Erythroblast (primary cell): ENCODE results near the gene NSF.
"Not testable (repeated sequence)": the region's sequence is repeated elsewhere in the genome, so short reads cannot be mapped to it uniquely, and the experiment has no call there.

ENCODE experiments used
- DNase-seq, 2 experiments: peaks; one replicate each; lab custom pipeline; 2025; lab: John Stamatoyannopoulos, UW

The NSF gene

DNA sequence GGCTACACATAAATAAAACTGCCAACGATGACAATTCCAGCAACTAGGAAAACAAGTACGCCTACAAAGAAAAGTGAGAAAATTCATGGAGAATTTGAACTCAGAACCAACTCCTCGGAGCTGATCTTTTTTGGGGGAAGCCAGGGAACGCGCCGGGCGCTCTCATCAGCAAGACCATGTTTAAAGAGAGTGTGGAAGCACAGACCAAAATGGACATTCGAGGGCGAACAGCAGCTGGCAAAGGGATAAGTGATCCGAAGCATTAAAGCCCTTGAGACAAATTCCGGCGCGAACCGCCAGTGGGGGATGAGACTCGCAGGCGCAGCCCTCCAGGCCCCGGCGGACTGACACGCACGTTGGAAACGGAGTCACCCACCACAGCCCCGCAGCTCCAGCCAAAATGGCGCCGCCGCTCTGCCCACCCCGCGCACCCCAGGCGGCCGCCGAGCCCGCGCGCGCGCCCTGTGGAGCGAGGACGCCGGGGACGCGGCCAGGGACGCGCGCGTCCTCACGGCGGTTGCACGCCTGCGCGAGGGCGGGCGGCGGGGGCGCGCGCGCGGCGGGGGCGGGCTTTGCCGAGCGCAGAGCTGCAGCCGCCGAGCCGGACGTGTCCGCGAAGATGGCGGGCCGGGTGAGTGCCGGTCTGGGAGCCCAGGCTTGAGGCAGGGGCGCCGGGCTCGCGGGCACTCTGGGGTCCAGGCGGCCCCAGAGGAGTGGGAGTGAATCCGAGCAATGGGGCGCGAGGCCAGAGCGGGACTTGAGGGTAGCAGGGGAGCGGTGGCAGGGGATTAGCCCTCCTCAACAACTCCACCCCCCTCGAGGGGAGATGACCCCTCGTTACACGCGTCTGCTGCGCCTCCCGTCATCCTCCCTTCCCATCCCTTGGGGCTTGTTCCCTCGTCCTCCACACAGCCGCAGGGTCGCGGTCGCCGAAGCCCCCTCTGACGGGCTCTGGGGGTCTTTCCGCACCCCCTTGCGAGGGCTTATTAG is at the start of gene NSF:
NSF (plus strand) TSS at position 513 of the 990 bp plus-strand sequence; CDS start at position 620, 107 bp downstream.
- DNase-seq, result not testable (repeated sequence)

- DNase-seq, result not testable (repeated sequence)
These were observed 41.9 kb upstream of the NSF start for GRCh38 chr17:46548607-46549006.

- not testable (repeated sequence) for DNase-seq
These were observed 31.3 kb upstream of the NSF start for GRCh38 chr17:46559155-46559554.

DNA sequence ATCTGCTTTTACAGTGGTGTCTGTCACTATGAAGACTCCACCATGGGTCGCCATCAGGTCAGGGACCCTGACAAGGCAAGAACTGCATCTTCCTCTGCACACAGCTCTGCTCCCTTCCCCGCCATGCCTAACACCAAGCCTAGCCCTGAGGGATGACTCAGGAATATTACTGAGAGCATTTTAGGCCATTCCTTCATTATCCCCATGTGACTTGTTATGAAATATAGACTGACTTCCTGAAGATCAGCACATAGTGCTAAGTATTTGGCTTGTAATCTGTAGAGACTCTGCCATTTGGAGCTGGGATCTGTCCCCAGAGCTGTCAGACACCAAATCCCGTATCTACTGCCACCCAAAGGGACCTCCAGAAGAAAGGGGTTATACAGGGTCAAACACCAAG is 30.4 kb upstream of the NSF start:
- not testable (repeated sequence) for DNase-seq

DNA sequence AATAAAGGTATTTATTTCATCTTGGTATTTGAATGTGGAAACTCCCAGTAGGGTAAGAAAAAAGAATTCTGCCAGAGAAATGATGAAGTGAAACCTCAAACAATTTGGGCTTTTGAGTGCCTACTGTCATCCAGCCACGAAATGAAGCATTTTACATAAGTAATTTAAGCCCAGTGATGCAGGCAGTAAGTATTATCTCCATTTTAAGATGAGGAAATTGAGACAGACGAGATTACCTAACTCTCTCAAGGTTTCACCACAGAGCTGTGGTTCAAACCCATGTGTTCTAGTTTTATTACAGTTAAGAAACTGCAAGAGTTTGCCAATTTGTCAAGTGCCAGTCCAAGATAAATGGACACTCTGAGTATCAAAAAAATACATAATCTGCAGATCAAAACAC is 24.2 kb upstream of the NSF start:
- not testable (repeated sequence) for DNase-seq

DNA sequence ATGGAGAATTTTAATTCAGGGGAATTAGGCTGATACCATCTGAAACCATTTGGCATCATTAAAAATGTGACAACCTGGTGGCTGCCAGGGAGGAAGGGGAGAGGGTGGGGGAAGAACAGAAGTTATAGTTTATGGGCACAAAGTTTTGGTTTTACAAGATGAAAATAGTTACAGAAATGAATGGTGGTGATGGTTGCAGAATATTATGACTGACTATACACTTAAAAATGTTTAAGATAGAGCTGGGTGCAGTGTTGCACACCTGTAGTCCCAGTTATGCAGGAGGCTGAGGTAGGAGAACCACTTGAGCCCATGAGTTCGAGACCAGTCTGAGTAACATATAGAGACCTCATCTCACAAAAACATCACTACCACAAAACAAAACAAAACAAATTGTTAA is 23.5 kb upstream of the NSF start:
- not testable (repeated sequence) for DNase-seq

DNA sequence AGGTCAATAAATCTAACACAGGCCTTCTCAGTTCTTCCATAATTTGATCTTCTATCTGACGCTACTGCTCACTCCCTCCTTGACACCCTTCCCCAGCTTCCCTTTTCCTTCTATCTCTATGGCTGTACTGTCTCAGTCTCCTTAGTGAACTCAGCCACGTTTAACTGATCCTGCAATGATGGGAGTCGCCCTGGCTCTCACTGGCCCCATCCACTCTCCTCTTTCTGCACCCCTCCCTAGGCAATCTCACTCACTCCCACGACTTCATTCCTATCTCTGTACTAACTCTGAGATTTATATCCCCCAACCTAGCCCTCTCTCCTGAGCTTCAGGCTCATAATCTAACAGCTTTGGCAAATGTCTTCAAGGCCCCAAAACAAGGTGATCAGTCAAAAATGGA is 18.7 kb upstream of the NSF start:
- DNase-seq, result not testable (repeated sequence)

- not testable (repeated sequence) for DNase-seq
These were observed 11.1 kb upstream of the NSF start, which contains the start of gene ARL17A for GRCh38 chr17:46579083-46580075. Gene ARL17A (minus strand): TSS chr17:46579691. CDS start chr17:46576322, 3,369 bp downstream.

DNA sequence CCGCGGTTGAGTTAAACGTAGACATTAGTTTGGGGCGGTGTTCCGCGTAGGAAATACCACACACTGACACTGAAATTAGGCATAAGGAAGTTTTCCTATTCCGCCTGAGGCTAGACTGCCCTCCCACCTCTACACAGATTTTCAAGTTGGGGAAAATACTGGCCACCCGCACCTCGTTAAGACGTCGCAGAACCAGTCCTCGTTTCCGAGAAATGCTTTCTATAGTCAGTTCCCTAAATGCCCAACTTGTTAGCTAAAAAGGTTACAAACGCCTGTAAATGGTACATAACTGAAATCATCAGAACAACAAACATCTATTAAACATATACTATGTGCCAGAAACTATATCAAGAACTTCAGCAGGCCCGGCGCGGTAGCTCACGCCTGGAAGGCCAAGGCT is 10.4 kb upstream of the NSF start:
- not testable (repeated sequence) for DNase-seq

DNA sequence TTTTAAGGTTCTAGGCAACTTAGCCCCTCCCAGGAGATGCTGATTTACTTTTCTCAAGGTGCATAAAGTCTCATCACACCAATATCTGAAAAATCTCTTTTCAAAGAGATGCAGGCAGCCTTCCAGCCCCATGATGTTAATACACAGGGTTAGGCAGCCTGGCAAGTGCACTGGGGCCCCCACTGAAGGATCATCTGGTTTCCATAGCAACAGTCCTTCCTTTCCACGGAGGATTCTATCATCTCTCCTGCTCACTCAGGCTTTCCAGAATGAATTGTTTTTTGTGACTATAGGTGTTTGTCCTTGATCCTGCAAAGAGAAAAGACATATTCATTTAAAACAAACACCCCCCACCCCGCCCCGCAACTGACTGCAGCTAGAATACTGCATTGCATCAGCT is 5.0 kb upstream of the NSF start:
- not testable (repeated sequence) for DNase-seq

DNA sequence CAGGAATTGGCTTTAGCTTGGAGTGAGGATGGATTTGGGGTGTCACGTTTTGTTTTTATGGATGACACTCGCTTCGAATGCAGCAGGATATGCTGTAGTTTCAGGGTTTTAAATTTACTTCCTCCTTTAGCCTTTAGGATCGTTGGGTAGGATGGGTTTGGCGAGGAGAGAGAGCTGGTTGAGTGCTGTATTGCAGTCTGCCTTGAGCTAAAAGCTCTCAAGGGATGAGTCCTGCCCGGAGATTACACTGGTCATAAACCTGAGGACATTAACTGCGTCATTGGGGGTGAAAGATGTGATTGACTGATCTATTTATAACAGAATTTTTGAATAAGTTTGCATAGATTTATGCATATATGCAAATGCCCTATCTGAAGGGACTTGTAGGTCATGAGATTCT is 863 bp downstream of the NSF start:
- DNase-seq, result not testable (repeated sequence)

GRCh38 chr17:46598344-46598931 is 8.0 kb downstream of the NSF start:
- not testable (repeated sequence) for DNase-seq

GRCh38 chr17:46600767-46601166 is 10.3 kb downstream of the NSF start:
- not testable (repeated sequence) for DNase-seq

DNA sequence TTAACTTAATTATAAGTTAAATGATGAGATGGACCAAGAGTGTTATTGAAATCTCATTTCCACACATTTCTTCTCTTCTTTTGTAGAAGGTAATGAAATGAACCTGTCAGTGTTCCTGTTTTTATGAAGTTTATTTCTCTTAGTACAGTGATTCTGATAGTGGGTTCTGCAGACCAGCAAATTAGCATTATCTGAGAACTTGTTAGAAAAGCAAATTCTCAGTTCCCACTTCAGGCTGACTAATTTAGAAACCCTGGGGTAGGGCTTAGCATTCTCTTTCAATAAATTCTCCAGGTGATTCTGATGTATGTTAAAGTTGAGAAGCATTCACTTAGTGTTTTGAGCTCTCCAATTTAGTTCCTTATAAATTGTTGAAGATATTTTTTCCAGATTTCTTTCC is 12.7 kb downstream of the NSF start:
- not testable (repeated sequence) for DNase-seq

DNA sequence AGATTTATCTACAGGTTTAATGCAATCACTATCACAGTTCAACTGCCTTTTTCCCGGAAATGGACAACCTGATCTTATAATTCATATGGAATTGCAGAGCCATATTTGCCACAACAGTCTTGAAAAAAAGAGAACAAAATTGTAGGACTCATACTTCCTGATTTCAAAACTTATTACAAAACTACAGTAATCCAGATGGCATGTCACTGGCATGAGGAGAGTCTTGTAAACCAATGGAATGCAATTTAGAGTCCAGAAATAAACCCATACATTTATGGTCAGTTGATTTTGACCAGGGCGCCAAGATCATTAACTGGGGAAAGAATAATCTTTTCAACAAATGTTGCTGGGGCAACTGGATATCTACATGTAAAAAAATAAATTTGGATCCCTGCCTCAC is 20.8 kb downstream of the NSF start:
- DNase-seq, result not testable (repeated sequence)

DNA sequence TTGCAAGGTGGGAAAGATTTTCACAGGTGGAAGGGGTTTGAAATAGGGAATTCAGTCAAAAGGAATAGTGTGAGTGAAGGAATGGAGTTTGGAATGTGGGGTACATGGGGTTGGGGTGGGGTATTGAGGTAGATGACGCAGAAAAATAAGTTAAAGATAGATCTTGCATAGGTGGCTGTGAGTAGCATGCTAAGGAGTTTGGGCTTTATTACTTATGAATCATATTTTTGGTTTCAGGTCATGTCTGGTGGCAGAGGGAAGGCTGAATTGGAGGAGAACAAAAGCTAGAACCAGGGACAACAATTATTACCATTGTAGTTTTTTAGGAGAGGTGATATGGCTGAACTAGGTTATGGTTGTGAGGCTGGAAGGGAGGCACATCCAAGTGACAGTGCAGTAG is 23.4 kb downstream of the NSF start:
- not testable (repeated sequence) for DNase-seq

DNA sequence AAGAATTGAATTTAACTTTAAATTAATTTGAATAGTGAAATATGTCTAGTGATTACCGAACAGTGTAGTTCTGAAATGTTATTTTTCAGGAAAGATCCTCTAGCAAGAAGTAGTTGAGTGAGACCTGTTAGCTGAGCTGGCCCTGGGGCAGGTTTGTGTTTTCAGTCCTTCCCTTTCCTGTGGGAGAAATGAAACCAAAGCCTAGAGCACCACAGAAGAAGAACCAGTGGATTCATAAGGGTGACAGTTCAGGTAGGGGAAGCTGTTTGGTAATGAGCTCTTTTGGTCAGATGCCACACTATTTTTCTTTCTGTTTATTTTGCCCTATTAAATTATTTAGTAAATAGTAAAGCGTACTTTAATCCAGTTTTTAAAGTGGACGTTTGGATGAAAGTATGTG is 26.7 kb downstream of the NSF start:
- not testable (repeated sequence) for DNase-seq

GRCh38 chr17:46618975-46619374 is 28.5 kb downstream of the NSF start:
- not testable (repeated sequence) for DNase-seq

GRCh38 chr17:46623790-46624189 is 33.3 kb downstream of the NSF start:
- DNase-seq, result not testable (repeated sequence)

DNA sequence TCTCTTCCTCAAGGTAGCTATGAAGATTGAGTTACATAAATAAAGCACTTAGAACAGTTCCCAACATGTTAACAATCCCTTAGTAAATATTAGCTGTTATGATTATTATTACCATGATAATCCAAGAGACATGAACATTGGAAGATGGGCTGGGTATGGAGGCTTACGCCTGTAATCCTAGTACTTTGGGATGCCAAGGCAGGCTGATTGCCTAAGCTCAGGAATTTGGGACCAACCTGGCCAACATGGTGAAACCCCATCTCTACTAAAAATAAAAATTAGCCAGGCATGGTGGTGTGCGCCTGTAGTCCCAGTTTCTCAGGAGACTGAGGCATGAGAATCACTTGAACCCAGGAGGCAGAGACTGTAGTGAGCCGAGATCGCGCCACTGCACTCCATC is 34.3 kb downstream of the NSF start:
- not testable (repeated sequence) for DNase-seq

DNA sequence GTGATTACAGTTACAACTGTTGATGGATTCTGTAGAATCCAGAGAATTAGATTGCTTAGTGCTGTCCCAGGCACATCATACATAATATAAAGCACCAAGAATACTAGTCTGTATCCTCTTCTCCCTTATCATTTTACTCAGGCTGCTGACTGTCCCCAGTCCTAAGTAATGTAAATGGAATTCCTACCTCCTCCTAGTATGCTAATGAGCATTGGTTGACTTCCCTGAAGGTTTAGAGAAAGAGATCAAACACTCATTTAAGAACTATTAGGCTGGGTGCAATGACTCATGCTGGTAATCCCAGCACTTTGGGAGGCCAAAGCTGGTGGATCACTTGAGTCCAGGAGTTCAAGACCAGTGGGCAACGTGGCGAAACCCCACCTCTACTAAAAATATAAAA is 37.0 kb downstream of the NSF start:
- not testable (repeated sequence) for DNase-seq
